Head of caudate nucleus (tissue), 42 donors: ENCODE data around the gene LRRC53.

Source experiments
- DNase-seq, 42 donors: peaks; one replicate each; pipeline versions ENCODE4 v3.0.0 to v3.0.0-alpha.2; 2020 to 2021; ENCODE audit warnings: mixed read lengths in 7 of 42
- intact Hi-C: fragments of 100-400 bp; cut with DNase I; formaldehyde crosslinking; loops from one replicate; pipeline ENCODE4 v1.15.0; 2022

LRRC53 gene

DNA sequence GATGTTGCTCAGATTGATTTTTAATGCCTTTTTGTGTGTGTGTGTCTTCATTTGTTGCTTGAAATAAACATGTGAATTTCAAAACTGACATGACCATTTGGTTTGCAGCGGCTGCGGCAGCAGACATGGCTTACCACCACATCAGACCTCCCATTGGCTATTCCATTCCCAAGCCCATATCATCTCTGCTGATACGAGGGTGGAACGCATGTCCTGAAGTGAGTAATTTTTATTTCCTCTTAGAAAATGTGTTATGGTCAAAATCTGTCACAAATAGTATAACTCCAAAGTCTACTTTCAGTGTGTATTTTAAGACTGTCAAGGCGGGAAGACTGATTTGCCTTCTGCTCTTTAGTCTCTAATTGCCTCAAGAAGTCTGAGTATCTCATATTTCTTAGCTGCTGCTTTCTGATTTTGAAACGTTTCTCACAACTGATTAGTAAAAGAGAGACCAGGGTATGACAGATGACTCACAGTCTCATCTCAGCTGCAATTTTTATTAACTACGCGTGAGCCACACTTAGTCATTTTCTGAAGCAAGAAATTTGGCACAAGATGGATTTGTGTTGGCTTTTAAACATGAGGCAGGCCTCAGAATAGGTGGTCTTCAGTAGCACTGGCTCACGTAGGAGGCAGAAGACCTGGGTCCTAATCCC is 49.0 kb downstream of the LRRC53 start:
- intact Hi-C loops = no loop called here
- DNase-seq = peak in 2 of 42 donors; percentile 19 to 22

DNA sequence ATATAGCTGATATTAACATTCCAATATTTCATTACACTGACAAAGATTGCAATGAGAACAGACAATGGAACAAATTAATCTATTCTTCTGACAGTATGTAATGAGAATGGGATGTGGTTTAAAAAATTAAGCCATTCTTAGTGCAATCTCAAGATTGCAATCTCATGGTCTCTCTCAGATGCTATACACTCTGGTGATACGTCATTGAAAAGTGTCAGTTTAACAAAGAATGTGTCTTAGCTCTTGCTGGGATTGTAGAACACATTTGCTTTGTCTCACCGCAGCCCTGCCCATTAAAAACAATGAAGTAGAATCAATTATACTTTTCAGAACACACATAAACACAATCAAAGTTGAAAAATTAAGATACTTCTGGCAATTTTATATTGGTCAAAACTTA is 55.2 kb downstream of the LRRC53 start:
- DNase-seq = no peak
- intact Hi-C loops = no loop called here

DNA sequence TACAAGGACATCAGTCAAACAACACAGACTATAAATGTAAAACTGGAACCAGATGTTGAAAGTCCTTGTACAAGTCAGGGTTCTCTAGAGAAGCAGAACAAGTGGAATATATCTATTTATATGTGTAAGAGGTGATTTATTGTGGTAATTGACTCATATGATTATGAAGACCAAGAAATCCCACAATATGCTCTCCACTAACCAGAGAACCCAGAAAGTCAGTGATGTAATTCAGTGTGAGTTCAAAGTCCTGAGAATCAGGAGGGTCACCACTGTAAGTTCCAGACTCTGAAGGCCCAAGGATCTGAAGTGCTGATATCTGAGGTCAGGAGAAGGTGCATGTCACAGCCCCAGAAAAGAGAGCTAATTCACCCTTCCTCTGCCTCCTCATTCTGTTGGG is 57.0 kb downstream of the LRRC53 start:
- DNase-seq = no peak
- intact Hi-C loops = no loop called here

DNA sequence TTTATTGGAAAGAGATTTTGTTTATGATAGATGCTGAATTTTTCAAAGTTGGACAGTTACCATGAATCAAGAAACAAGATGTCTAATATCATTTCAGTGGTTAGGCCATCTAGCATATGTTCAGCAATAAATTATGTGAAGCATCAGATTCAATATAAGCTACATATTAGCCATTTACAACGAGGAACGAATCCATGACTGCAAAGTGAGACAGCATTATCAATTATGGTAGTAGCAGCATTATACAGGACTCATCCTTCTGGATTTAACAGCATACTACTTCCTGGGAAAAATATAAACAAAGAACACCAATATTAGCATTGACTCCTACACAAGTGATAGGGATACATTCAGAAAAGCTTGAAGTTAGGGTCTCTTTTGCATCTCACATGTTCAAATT is 59.1 kb downstream of the LRRC53 start:
- no peak for DNase-seq
- intact Hi-C loops = no loop called here

DNA sequence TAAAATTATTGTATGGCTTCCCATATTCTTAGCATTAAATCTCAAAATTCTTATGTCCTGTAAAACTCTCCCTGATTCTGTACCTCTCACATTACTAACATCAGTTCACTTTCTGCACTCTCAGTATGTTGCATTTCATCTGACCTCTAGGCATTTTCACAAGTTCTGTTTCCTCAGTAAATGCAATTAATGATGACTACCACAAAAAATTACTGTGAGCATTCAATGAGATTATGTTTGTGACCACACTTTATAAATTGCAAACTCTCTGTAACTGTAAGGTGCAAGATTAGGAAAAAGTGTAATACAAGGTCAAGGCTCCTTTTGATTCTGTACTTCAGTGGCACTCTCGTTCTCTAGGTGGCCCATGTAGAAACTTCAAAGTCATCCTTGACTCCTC is 60.4 kb downstream of the LRRC53 start:
- DNase-seq = no peak

DNA sequence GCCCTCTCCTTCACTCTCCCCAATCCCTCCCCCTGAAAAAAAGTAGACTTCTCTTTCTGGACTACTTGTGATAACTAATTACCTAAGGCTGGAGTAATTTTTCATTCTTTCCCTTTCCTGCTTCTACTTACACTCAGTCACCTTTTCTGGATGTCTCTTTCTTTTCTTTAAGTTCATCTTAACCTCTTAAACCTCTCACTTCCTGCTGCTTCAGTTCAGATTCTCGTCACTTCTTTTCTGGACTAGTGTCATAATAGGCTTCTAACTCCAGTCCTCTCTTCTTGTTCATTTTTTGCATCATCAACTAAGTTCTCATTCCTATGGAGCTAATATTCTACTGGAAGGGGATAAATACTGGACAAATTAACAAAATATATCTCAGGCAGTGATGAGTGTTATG is 75.4 kb downstream of the LRRC53 start:
- intact Hi-C loops = no loop called here
- DNase-seq = no peak

More for the DNA sequence above, 60.4 kb downstream of the LRRC53 start:
- intact Hi-C loops = no loop called here

DNA sequence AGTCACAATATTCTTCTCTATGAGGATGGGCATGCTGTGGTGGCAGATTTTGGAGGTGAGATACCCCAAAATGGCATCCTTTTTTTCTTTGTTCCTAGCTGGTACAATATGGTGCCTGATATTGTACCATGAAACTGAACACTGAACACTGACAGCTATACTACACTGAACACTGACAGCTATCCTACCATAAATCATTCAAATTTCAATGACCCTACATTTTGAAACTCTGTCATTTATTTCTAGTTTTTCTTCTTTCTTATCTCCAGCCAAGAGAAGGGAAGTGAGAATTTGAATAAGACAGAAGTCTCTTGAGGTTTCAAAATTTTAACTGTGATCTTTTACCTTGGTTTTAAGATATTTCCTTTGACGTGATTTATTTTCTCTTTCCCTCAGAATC is 76.3 kb downstream of the LRRC53 start:
- no peak for DNase-seq
- intact Hi-C loops = no loop called here

DNA sequence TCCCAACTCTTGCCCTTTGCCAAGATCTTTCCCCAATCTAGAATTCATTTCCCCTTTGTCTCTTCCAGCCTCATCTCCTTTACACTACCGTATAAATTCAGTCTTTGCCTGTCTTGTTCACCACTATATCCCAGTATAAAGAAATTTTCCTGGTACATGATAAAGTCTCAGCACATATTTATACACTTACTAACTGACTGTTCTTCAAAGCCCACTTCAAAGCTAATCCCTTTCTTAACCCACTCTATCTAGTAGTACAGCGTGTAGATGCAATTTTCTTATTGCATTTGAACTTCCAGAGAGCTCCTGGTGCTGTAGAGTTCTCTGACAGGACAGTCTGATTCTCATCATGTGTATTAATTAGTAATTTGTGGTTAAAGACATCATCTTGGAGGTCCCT is 78.1 kb downstream of the LRRC53 start:
- no peak for DNase-seq
- intact Hi-C loops = no loop called here

DNA sequence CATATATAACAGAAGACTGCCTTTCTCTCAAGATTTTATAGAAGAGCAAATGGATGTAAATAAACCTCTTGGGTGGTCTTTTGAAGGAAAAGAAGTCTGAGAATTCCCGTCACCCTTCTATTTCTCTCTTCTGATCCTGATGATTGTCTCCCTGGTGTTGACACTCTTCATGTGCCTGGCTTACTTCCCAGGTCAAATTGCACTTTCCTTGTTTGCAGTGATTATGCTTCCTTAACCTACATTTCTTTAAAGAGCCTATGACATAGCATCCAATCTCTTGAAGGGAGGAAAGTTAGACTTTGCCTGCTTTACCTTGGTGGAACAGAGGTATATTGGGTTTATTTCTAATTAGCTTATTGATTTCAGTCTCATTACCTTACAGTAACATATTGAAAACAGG is 80.1 kb downstream of the LRRC53 start:
- intact Hi-C loops = no loop called here
- DNase-seq = no peak

DNA sequence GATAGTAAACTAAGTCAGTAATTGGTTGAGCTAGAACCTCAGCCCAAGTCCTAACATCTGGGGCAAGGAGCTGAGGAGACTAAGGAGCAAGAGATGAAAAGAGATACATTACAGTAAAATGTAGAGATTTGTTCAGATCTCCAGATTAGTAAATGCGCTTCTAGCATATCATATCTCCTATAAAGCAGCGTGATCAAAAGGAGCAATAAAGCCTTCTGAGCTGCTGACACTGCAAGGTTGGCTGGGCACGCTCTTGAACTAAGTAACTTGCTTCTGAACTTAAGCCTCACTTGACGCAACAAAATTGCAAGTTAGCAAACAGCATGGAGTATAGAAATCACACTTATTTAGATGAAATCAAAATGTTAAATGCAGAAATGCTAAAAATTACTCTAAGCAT is 80.9 kb downstream of the LRRC53 start:
- intact Hi-C loops = no loop called here
- no peak for DNase-seq

DNA sequence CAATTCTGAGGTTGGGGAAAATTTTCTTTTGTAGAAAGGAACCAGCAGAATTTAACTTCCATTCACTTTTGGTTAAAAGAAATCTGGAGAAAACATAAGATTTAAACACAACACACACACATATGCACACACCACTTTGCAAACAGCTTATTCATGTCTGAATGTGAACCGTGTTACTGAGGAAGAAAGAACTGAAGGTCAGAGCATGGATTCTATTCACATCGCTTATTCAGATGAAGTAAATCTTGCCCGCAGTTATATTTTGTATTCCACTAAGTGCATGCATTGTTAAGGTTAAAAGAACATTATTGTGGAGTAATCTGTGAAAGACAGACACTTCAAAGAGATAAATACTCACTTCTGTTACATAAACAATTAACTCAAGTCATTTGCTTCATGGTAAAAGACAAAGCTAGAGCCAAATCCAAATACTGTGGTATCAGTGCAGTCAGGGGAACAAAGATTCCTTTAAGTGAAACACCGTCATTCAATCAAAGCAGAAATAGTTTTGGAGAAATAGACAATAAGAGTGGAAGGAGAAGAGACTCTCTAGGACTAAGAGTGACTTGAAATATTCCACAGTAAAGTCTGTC is 82.0 kb downstream of the LRRC53 start:
- no peak for DNase-seq
- intact Hi-C loops = no loop called here

DNA sequence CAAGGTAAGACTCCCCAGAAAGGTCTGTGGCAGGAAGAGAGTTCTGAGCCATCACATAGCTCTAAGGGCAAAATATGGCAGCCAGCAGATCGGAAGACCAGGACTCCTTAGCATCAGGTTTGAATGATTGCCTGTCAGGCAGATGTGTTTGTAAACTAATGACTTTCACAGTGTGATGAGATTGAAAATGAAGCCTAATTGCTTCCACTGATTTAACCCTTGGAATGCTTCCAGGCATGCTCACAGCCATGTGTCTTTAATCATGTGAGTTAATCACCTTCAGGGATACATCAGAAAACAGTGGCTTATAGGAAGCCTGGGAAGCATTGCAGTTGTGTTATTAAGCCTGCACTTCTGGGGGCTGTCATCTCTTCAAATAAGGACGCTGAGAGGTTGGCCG is 82.8 kb downstream of the LRRC53 start:
- DNase-seq = no peak
- intact Hi-C loops = no loop called here

DNA sequence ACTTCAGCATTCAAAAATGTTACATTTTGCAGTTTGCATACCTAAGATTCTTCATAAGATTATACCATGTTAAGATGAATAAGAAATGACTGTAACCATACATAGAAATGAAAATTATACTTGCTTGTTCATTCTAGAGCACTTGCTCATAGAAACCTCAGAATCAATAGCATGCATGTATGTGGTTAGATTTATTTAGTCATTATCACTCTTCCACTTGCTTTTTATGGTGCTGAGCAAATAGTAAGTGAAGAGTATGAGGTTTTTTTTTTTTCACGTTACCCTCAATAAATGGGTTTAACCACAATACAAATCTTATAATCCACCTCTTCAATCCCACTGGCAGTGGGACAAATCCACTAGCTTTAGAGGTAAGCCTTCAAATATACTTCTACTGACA is 84.7 kb downstream of the LRRC53 start:
- no peak for DNase-seq
- intact Hi-C loops = no loop called here

DNA sequence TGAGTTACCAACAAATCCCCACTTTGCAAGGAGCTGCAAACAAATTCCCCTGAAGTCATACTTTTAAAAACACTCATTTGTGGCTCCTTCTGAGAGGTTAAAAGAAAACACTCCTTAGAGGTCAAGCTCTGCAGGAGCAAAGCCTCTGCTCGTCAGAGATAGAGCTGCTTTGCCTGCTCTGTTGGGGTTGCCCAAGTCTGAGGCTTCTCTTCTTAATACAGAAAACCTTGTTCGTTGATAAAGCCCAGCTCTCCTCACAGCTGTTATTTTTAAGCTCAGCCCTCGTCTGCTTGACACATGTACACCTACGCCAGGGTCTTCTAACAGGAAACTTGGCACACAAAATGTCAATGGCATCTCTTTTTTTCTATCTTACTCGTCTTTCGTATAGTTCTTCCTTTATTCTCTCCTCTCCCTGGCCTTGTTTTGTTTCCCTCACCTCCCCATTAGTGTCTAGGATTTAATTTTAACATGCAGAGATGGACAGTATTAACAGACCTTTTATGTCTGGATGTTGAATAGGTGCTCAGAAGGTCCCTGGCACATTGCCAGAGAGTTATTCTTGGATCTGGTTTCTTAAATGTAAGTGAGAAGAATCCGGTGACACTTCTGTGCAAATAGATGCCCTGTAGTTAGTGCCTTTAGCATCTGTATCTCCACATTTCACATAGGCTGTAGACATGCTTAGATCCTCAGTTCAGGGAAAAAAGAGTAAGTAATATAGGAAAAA is 86.0 kb downstream of the LRRC53 start:
- intact Hi-C loops = no loop called here
- DNase-seq = no peak

DNA sequence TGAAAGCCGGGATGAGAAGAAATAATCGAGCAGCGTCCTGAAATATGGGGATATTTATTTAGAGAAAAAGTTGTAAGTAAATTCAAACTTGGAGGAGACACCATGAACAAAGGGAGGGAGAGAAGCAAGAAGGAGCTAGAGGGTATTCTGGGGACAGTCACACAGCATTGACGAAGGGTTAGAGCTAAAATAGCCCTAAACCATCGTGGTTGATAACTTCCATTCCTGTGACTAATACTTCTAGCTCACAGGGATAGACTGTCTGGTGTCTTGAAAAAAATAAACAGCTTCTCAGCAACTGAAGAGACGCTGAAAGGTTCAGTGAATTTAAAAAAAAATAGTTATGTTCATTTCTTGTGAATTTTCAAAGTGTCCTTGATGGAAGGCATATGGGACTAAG is 86.7 kb downstream of the LRRC53 start:
- DNase-seq = no peak
- intact Hi-C loops = no loop called here

DNA sequence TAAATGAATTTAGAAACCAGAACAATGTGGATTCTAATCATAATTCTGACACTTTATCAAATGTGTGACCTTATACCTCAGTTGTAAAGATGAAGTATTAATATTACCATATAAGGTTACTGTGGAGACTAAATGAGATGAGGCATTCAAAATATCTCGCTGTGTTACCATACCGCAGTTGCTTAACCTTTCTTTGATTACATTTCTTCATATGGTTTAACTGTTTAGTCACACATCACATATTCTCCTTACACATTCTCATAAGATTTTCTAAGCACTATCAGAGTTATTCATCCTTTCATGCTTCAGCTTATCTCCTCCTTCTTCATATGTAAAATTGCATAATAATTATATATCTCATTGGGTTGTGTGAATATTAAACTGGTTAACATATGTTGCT is 88.9 kb downstream of the LRRC53 start:
- no peak for DNase-seq
- intact Hi-C loops = no loop called here

DNA sequence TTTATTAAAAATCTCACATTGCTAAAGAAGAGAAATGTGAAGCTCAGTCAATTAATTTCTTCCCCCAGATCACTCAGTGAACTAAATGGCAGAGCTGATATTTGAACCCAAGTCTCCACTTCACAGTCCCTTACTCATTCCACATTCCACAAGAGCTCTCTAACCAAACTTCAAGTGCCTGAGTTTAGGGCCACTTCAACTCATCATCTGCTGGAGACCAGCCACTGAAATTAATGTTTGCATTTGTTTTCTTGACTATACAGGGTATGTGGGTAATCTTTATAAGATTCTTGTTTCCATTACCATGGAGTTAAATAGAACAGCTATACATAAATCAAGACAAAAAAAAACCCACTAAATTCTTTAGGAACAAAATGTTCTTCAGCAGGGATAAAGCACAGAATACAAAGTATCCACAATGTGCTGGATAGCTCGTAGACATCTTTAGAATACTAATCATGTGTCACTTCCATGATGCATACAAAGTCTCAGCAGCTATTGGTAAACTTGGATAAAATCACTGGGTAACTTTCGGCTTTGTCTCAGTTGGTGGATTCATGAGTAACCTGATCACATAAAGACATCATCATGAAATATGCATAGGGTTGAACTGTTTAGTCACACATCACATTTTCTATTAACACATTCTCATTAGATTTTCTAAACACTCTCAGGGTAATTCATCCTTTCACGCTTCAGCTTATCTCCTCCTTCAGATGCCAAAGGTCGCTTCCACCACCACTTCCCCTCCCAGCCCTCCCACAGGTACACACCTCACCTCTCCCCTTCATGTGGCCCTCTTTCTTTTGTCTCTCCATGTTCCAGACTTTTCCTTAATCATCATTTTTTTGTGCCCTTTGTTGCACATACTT is 89.8 kb downstream of the LRRC53 start:
- DNase-seq = no peak
- intact Hi-C loops = no loop called here

DNA sequence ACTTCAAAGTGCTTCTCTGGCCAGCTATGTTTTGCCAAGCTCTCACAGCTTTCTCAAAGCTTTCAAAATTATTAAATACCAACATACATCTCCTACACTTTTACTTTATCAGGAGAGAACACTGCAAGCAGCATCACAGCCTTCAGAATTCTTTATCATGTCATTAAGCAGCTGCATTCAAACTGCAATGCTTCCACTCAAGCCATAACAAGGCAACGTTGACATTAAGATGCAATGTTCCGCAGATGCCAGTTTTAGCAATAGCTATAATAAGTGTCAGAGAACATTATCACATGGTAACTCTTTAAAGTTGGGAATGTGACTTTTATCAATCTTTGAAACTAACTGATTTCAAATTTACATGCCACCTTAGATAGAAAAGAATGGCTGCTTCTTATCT is 91.9 kb downstream of the LRRC53 start:
- DNase-seq = peak in 1 of 42 donors; percentile 16
- intact Hi-C loops = no loop called here
